ENCODE data around the gene FCER2.

The FCER2 gene

GRCh38 chr19:7732045-7732444 lies 30.1 kb upstream of the FCER2 start, which contains the start of gene CLEC4G:
Gene CLEC4G (minus strand): TSS chr19:7732110. CDS start chr19:7732102, 8 bp downstream.
- no peak for DNase-seq

GRCh38 chr19:7731615-7732014 lies 29.7 kb upstream of the FCER2 start:
- DNase-seq: no peak

GRCh38 chr19:7731218-7731595 lies 29.3 kb upstream of the FCER2 start:
- DNase-seq: no peak

- DNase-seq: no peak
Observed at GRCh38 chr19:7730286-7731217, 28.6 kb upstream of the FCER2 start.

DNA sequence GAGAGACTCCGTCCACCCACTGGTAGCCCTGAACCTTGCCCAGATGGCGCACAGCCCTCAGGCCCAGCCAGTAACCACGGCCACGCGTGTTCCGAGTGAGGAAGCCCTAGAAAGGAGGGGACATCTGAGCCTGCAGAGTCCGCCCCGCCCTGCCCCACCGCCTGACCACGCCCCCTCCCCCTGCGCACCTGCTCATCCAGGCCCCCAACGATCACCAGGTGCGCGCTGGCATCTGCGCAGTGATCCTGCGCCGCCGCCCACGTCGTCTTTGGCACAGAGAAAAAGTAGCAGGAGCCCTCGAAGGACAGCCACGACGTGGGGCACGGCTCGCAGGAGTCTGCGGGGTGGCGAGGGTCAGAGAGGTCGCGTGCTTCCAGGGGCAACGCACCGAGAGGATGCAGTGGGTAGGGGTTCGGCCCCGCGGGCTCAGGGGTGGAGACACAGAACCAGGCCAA lies 27.9 kb upstream of the FCER2 start:
- DNase-seq: no peak

DNA sequence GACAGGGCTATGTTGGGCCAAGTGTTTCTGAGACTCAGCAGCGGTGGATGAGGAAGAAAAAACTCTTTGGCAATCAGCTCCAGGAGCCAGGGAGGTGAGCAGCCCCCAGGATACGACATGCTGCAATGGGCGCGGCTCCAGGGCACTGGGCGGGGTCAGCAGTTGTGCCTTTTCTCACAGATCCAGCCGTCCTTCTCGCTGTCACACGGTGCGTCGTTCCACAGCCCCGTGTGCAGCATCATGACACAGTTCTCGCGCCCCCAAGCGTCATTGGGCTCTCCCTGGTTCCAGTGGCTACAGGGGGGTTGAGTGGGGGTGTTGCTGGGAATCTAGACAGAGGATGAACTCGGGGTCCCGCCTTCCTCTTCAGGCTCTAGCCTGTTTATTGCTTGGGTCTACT lies 27.3 kb upstream of the FCER2 start:
- DNase-seq: no peak

- DNase-seq: no peak
Observed at GRCh38 chr19:7725791-7726190, 23.9 kb upstream of the FCER2 start.

GRCh38 chr19:7722231-7722651 lies 20.3 kb upstream of the FCER2 start:
- no peak for DNase-seq

DNA sequence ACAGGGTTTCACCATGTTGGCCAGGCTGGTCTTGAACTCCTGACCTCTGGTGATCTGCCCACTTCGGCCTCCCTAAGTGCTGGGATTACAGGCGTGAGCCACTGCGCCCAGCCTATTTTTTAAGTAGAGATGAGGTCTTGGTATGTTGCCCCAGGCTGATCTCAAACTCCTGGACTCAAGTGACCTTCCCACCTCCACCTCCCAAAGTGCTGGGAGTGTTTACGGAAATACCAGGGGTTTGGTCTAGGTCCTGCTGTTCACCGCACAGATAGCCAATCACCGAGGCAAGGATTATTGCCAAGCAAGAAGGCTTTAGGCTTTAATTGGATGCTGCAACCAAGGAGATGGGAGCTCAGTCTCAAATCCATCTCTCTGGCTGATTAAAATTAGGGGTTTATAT lies 18.4 kb upstream of the FCER2 start:
- no peak for DNase-seq

DNA sequence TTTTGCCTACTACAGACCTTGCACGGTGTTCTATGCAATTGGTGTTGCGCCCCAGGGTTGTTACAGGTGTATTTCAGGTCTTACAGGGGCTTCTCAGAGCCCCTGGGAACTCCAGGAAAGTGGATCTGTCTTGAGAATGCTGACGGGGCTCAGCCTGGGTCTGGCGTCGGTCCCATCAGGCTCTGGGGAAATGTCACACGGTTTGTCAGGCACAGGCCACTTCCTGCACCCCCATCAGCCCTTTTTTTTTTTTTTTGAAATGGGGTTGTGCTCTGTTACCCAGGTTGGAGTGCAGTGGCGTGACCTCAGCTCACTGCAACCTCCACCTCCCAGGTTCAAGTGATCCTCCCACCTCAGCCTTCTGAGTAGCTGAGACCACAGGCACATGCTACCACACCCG lies 16.7 kb upstream of the FCER2 start:
- DNase-seq: no peak

DNA sequence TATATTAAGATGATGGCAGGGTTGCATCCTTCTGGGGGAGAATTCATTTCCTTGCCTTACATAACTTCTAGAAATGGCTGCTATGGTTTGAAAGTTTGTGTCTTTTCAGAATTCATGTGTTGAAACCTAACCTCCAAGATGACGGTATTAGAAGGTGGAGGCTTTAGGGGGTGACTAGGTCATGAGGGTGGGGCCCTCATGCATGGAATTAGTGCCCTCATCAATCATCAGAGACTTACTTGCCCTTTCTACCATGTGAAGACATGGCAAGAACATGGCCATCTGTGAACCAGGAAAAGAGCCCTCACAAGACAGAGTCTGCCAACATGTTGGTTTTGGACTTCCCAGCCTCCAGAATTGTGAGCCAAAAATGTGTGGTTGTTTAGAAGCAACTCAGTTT lies 14.8 kb upstream of the FCER2 start:
- no peak for DNase-seq

- DNase-seq: no peak
Observed at GRCh38 chr19:7715671-7716070, 13.7 kb upstream of the FCER2 start.

DNA sequence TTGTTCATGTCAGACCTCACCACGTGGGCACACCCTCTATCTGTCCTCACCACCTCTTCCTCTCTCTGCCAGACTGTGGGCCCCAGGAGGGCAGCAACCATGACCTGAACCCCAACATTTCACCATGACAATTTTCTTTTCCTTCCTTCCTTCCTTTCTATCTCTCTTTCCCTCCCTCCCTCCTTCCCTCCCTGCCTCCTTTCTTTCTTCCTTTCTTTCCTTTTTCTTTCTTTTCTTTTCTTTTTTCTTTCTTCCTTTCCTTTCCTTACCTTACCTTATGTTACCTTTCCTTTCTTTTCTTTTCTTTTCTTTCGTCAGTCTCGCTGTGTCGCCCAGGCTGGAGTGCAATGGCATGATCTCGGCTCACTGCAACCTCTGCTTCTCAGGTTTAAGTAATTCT lies 8.7 kb upstream of the FCER2 start:
- DNase-seq: no peak

- no peak for DNase-seq
Observed at GRCh38 chr19:7709932-7710460, 8.1 kb upstream of the FCER2 start.

- no peak for DNase-seq
Observed at GRCh38 chr19:7706955-7707456, 5.1 kb upstream of the FCER2 start.

DNA sequence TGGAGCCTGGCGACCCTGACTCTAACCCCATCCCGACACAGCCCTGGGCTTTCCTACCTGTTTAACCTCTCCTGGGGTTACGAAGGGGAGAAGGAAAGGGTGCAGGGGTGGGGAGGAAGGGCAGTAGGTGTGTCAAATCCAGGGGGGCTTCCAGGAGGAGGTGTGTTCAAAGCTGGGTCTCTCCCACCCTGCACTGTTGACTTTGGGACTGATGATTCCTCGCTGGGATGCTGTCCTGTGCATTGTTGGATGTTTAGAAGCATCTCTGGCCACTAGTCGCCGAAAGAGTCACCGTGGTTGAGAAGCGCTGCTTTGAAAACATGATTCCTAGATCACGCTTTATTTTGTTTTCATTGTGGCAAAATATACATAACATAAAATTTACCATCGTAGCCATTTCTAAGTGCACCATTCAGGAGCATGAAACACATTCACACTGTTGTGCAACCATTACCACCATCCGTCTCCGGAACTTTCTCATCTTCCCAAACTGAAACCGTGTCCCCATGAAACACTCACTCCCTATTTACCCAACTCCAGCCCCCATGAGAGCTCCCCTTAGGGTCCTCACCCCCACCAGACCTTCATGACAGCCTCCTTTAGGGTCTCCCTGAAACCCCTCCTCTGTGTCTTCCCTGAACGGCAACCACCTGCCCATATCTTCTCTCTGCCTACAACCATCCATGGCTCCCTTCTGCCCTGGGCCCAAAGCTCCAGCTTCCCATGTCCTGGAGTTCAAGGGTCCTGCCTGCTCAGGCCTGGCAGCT lies 4.4 kb upstream of the FCER2 start:
- DNase-seq: no peak

GRCh38 chr19:7705387-7706187 lies 3.7 kb upstream of the FCER2 start:
- no peak for DNase-seq

- no peak for DNase-seq
Observed at GRCh38 chr19:7704280-7705060, 2.5 kb upstream of the FCER2 start.

DNA sequence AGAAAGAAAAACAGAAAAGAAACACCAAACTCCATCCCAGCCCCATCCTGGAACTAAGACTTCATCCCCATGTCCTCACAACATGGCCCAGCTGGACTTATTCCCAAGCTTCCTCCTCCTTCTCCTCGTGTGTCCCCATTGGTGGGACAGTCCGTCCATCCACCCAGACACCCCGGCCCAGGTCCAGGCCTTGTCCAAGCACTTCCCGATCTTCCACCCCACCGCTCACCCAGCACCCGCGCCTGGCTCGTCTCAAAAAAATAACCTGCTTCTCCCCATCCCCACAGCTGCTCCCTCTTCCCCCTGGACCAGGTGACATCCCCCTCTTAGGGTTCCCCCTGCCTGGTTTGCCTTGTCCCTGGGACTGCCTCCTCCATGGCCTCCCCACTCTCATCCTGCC lies 1.4 kb upstream of the FCER2 start:
- no peak for DNase-seq

DNA sequence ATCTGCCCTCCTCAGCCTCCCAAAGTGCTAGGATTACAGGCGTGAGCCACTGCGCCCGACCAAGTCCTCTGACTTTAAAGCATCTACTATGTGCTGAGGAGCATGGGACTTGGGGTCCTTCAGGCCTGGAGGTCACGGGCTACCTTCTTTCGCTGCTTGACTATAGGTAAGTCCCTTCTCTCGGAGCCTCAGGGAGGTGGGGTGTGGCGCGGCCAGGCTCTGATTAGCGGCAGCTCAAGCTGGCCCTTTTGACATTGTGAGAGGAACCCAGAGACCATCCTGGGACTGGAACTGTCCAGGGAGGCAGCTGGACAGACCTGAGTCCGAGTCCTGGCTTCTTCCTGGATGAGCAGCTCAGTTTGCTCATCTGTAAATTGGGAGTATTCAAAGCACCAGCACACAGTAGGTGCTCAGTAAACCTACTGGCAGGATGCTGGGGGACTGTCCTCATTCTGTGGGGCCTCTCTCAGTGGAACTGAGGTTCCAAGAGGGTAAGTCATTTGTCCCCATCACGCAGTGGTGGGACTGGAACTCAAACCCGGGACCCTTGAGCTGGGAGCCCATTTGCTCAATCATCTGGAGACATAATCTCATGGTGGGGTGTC lies 780 bp downstream of the FCER2 start:
- no peak for DNase-seq
